Measurements from ENCODE around the gene UCKL1.
"Not testable (repeated sequence)": the region's sequence is repeated elsewhere in the genome, so short reads cannot be mapped to it uniquely, and the experiment has no call there.

Gene UCKL1

DNA sequence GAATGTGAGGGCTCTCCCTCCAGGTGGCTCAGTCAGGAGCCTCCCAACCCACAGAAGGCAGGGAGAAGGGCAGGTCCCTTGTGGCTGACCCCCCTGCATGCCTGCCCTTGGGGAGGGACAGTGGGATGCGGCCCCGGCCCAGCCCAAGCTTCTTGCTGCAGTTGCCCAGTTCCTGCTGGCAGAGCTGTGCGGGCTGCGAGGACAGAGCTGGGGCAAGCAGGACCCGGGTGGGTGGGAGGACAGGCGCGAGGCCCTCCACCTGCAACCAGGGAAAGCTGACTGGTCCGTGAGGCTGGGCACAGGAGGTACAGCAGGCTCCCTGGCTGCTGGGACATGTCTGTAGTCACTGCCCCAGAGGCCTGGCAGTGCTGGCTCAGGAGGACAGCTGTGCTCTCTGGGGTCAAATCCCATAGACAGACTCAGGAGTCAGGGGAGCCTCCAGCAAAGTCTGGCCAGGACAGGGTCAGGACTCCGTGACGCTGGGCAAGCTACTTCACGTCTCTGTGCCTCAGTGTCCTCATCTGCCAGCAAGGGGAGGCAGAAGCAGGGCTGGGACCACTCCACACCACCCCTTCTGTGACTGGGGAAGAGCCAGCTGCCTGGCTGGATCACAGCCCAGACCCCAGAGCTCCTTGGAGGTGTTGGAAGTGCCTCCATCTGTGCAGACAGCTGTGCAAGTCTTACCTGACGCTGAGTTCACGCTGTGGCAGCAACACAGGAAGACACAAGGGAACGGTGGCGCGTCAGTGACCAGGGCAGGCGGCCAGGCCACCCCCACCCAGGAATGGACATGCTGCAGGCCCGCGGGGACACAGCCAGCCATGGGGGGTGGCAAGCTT is 13.0 kb downstream of the UCKL1 start:
- no peak for DNase-seq

DNA sequence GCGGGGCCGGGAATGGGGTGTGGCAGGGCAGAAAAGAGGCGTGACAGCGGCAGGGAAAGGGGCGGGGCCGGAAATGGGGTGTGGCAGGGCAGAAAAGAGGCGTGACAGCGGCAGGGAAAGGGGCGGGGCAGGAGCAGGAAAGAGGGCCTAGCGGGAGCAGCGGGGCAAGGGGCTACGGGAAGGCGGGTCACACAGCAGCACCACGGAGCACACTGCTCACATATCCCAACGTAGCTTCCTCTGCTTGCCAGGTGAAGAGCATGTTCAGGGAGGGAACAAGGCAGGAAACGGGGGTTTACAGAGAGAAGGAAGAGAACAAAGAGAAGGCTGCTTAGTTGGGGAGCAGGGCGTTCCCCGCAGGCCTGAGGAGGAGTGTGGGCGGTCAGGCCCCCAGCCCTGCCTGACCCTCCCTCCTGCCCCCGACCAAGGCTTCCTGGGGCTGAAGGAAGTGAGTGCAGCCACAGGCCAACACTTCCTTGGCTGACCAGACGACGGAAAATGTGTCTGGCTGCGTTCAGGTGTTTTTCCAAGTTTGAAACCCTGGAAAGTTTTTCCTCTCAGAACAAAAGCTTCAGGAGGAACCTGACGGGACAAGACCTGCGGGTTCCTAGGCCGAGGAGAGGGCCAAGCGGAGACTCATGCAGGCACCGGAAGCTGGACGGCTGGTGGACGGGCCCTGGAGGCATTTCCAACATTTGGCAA is 13.8 kb downstream of the UCKL1 start:
- DNase-seq: no peak

DNA sequence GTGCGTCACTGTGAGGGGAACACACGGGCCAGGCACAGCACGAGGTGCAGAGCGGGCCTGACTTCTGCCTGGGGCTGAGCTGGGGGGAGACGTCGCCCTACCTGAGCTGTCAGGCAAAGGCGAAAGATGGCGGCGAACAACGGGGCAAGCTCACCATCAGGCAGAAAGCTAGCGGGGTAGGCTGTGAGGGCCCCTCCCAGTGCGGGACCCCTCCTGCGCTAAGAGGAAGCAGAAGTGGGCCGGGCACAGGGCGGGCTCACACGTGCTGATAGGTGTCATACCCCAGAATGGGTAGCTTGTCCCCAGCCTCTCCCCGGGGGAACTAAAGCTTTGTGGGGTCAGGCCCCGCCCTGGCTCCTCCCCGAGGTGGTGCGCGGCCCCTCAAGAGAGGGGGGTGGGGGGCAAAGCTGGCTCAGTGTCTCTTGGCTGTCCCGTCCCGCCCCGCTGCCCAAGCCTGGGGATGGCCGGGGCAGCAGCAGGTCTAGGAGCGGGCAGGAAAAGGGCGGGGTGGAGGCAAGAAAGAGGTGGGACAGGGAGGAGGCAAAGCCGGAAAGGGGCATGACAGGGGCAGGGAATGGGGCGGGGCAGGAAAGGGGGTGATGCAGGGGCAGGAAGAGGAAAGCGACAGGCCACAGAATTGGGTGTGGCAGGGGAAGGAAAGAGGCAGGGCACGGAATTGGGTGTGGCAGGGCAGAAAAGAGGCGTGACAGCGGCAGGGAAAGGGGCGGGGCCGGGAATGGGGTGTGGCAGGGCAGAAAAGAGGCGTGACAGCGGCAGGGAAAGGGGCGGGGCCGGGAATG is 14.7 kb downstream of the UCKL1 start:
- DNase-seq: peak; percentile 71

DNA sequence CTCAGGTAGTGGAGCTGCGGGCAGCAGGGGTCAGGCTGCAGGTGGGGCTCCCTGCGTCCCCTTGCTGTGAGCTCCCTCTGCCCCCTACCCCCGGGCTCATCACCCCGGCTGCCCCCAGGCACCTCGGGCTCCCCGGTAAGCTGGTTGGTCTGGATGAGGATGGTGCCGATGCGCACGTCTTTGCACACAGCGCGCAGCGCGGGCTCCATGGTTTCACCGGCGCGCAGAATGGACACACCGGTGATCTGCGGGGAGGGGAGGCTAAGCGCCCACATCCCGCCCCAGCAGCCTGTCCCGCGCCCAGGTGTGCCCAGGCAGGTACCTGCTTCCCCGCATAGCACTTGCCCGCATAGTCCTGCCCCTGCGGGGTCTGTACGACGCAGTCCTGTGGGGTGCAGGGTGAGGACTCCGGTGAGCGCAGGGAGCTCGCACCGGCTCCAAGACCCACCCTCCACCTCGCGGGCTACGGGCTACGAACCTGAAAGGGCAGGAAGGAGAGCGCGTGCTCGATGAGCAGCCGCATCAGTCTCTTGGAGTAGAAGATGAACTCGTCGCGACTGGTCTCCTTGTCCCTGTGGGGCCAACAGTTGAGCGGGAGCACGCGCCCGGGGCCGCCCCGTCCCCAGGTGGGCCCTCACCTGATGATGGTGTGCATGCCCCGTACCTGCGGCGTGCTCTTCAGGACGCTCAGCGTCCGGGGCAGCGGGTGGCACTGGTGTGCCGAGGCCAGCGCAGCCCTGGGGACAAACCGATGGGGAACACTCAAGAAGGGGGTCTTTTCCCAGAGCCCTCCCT is 15.5 kb downstream of the UCKL1 start:
- no peak for DNase-seq

DNA sequence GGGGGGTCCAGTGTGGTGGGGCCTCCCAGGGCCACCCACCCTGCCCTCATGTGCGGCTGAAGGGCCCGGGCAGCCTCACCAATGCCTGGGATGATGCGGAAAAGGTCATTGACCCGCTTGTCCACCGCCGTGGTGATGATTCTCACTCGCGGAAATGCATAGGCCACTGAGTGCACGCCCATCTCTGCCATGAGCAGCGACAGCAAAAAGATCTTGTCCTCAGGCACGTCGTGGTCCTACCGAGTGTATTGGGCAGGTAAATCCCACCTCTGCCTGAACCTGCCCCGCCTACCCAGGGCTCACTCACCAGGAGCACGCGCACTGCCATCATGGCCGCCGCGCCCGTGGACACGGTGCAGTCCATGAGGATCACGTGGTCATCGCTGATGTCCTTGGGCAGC is 16.1 kb downstream of the UCKL1 start:
- DNase-seq: no peak

DNA sequence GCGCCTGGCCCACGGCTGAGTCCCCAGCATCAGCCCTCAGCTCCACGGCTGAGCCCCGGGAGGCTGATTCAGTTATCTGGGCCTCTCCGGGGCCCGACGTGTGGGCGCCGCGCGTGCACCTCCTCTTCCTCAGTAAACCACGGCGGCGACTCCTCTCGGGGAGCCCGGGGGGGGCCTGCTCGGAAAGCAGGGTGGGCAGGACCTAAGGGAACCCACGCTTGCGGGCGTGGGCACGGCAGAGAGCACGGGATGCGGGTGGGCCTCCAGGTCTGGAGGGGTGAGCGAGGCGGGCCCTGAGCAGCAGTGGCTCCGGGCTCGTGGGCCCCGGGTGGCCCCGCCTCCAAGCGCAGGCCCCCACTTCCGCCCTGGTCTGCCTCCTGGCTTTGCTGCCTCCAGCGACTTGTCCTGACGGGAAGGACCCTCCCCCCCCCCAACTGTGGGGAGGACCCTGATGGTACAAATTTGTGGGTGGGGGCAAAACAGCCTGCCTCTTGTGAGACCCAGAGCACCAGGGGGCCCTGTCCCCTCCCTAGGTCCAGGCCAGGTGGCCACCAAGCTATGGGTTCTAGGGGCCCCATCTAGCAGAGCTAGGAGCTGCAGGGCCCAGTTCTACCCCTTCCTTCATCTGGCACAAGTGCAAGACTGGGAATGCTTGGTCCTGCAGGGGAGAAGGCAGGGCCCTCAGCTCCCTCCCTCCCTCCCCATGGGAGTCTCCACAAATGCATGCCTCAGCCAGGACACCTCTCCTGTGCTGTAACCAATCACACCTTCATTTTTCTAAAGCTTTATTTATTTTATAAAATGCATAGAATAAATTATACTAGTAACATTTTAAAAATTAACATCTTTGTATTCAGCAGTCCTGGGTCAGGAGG is 16.9 kb downstream of the UCKL1 start:
- DNase-seq: no peak

DNA sequence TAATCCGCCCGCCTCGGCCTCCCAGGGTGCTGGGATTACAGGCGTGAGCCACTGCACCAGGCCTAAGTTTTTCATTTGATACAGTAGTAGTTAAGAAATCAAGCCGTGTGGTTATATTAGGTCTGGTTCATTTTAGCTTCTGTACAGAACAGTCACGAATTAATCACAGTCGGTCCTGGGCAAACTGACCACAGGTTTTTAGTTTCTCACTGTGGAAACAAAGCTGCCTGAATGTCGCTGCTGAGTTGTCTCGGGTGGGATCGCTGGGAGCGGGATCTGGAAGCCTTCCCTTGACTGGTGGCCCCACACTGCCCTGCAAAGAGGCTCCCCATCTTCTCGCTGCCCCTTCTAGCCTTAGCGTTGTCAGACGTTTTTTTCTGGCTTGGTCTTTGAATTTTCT is 18.6 kb downstream of the UCKL1 start:
- no peak for DNase-seq

DNA sequence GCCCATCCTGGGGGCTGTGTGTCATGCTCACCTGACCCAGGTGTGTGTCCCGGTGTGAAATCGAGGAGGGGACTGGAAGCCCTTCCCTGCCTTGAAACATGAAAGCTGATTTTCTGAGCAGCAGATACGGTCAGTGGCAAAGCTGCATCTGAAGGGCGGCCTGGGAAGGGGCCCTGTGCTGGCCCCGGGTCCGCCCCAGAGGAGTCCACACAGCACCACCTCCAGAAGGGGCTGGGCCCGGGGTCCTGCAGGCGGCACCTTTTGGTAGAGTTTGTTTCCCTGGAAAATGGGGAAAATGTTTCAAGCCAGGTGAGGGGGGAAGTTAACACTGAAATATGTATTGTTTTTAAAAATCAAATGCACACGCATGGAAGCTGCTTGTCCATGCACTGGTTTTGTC is 20.8 kb downstream of the UCKL1 start:
- no peak for DNase-seq

DNA sequence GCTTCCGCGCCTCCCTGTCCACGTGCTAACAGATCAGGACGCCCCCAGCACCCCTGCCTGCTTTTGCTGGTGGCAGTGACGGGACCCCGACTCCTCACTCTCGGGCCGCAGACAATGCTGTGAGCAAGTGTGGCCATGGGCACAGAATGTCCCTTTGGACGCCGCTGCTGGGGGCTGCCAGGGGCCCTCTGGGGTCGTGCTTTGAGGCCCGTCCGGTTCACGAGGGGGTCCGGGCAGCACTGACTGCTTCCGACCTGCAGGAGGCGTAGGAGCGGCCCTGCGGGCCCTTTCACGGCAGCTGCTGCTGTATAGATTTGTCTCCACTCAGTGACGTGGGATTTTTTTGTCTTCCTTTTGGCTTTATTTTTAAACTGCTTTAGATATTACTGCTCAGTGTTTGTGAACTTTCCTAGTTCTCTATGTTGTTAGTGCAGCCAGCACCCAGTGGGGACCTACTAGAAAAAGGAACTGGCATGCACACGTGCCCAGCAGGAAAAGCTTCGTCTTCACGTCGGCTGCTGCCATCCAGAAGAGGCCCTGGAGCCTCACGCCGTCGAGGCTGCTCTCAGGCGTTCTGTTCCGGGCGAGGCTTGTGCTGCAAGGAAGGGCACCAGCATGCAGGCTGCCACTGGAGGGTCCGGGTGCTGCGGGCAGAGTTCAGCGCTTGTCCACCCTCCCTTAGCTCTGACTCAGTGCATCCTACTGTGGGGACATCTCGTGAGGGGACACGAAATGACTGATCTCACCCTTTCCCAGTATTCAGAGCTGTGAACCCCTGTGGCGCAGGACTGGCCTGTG is 21.7 kb downstream of the UCKL1 start:
- no peak for DNase-seq

DNA sequence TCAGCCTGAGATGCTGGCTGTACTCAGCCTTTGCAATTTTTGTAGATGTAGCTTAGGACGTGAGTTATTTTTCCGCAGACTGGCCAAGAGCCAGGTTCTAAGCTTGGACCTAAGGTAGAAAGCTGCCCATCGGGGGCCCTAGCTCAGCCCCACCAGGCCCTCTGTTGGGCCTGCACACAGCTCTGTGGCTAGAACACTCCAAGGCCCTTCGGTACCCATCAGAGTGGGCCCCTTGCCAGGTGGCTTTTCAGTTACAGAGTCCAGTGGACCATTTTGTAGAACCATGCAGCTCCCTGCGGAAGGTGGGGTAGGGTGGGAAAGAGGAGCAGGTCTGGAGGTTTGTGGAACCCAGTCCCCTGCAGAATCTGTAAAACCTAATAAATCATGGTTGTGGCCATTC is 22.6 kb downstream of the UCKL1 start:
- DNase-seq: no peak

DNA sequence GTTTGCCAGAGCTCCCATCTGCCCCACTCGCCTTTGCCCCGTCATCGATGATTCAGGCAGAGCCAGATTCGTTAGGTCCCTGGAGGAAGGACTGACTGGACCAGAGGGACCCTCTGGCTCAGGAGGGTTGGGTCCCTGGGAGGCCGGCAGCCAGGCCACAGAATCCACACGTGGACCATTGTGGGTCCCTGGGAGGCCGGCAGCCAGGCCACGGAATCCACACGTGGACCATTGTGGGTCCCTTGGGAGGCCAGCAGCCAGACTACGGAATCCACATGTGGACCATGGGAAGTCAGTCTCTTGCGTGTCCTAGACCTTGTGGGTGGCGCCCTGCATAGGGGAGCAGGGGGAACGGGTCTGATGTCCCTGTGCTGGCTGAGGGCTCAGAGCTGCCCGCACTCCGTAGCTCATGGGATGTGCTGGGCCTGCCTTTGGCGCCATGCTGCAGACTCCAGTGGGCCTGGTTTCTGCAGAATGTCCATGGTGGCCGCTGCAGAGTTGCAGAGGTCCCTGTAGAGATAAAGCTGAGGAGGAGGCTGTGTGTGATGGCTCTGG is 23.5 kb downstream of the UCKL1 start:
- no peak for DNase-seq

DNA sequence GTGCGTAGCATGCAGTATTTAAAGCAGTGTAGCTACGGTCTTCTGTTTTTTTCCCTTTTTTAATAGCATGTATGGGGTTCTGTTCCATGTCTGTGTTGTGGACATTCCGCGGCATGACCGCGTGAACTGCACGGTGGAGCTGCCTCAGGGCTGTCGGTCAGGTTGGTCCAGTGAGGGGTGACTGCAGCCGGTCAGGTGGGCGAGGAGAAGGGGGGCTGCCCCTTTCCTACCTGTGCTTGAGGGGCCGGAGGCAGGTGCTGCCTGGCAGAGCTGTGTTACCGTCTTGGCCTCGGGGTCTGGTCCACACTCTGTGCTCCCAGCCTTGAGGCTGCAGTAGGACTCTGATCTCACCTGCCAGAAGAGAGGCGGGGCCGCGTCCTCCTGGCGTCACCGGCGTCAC is 24.5 kb downstream of the UCKL1 start:
- DNase-seq: no peak

DNA sequence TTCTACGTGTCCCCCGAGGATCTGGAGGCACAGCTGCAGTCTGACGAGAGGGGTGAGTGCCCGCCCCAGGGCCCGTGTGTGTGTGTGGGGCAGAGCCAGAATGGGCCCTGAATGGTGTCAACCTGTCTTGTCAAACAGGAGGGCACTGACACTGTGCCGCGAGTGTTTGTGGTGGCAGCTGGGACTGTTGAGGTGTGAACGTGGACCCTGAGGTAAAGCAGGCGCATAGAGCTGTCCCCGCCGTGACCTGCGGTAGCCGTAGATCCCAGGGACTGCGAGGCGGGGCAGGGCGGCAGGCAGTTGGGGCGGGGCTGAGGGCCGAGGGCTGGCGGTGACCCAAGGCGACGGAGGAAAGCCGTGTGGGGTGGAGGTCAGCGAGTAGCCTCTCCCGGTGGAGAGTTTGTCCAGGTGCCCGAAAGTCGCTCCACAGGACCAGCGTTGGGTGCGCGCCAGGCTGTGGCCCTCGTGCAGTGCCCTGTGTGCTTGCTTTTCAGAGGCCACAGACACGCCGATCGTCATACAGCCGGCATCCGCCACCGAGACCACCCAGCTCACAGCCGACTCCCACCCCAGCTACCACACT is 25.2 kb downstream of the UCKL1 start:
- no peak for DNase-seq

DNA sequence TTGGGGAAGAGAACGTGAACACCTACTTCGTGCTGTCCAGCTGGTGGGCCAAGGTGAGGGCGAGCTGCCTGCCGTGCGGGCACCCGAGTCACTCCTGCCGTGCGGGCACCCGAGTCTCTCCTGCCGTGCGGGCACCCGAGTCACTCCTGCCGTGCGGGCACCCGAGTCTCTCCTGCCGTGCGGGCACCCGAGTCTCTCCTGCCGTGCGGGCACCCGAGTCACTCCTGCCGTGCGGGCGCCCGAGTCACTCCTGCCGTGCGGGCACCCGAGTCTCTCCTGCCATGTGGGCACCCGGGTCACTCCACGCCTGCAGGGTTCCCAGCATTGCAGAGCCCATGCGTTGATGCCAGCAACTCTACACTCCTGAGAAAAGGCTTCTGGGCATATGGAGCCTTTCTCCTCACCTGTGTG is 26.7 kb downstream of the UCKL1 start:
- not testable (repeated sequence) for DNase-seq

DNA sequence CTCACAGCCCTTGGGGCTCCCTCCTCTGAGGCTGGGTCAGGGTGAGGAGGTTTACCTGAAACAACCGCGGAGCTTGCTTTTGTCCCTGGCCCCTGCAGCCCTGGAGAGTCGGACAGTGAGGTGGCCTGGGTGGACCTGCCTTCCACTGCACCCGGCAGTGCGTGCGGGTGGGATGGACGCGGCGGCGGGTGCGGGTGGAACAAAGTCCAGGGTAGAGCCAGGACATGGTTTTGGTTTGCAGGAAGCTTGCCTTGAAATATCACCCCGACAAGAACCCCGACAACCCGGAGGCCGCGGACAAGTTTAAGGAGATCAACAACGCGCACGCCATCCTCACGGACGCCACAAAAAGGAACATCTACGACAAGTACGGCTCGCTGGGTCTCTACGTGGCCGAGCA is 27.1 kb downstream of the UCKL1 start:
- no peak for DNase-seq

DNA sequence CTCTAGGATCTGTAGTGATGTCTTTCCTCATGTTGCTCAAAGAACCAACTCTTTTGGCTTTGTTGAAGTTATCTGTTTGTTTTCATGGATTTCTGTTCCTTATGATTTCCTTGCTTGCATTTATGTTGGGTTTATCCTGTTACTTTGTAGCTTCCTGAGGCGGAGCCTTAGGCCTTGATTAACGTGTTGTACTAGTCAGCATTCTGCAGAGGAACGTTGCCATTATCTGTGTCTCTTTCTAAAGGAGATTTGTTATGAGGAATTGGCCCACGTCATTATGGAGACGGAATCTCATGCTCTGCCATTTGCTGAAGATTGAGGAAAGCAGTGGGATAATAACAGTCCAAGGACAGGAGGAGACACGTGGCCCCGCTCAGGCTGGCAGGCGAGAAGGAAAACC is 29.9 kb downstream of the UCKL1 start:
- DNase-seq: no peak

DNA sequence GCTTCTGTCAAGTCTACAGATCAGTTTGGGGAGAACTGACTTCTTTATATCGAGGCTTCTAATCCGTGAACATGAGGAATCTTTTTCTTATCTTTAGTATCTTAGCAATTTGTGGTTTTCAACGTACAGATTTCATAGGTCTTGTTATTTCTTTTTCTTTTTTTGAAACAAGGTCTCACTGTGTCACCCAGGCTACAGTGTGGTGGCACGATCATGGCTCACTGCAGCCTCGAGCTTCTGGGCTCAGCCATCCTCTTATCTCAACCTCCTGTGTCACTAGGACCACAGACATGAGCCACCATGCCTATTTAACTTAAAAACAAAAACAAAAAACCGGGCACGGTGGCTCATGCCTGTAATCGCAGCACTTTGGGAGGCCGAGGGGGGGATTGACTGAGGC is 32.0 kb downstream of the UCKL1 start:
- no peak for DNase-seq

DNA sequence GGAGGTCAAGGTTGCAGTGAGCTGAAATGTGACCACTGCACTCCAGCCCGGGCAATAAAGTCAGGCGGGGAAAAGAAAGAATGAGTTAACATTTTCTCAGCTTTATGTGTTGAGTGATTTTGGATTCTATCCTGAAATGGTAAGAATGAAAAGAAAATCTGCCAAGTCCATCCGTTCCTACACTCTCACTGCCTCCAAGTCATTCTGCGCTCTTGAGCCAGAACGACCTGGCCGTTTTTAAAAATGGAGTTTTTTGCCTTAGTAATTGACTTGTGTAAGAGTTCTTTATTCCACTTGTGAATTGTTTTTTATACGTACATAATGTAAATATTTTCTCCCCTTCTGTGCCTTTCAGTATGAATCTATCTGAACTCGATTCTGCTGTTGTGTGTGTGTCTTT is 32.6 kb downstream of the UCKL1 start:
- DNase-seq: no peak

DNA sequence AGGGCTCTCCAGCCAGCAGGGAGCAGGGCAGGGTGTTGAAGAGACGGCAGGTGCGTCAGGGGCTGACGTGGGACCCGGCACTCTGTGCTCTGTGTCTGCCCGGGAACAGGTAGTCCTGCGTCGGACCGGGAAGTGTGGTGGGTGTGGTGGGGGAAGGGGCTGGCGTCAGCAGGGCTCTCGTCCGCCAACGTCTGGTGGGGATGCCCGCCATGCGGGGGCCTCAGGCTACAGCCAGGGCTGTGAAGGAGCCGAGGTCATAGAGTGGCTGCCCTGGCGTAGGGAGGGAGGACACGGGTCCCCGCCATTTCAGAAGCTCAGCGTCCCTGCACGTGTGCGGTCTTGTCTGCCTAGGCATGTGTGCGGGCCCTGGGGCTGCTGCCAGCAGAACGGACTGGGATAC is 36.0 kb downstream of the UCKL1 start:
- DNase-seq: no peak

DNA sequence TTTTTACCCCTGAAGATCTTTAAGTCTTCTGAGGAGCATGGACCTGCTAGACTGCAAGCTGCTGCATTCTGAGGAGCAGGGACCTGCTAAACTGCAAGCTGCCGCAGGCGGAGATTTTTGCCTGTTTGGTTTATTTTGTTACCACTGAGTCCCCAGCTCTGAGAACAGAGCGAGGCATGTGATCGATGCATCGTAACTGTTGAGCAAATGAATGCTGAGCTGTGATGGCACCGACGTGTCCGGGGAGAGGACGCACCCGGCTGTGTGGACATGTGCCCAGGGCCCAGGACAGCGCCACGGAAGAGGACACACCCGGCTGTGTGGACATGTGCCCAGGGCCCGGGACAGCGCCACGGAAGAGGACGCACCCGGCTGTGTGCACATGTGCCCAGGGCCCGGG is 37.1 kb downstream of the UCKL1 start:
- no peak for DNase-seq

All from activated T-cell treated with anti-CD3 and anti-CD28 coated beads, Interleukin-2, amount 50 U/mL, for 1 hour (primary cell).